HEK293 (cell line): ENCODE measurements around the gene DCDC1.

Experiments used
- CTCF ChIA-PET: fragments of 350-600 bp; formaldehyde crosslinking; extraction: SDS; loops from one replicate; lab custom pipeline; 2021; ENCODE audit warnings: antibody characterized with exemption; lab: Yijun Ruan, JAX
- POLR2A ChIA-PET: fragments of 300-600 bp; formaldehyde crosslinking; extraction: SDS; loops from one replicate; lab custom pipeline; 2020; ENCODE audit warnings: antibody characterized with exemption, inconsistent platforms; lab: Yijun Ruan, JAX
- H3K27ac ChIP-seq: fragments of 200-500 bp; sonication (Bioruptor generic); 2 replicates; pipeline ENCODE4 v1.5.1; 2014; ENCODE audit warnings: low read depth, low read length, control low read depth, inconsistent platforms; ENCODE audit errors: extremely low read depth
- H3K36me3 ChIP-seq, 2 experiments: fragments of 200-500 bp in 1 of 2; sonication (Bioruptor generic) in 1 of 2; 1 replicate in 1 of 2; 2 replicates in 1 of 2; pipeline ENCODE4 v1.5.1; 2014 to 2017; ENCODE audit warnings: inconsistent platforms in 2 of 2, low read length in 2 of 2; ENCODE audit not compliant: control insufficient read depth in 2 of 2, insufficient read depth in 1 of 2
- H3K4me1 ChIP-seq: fragments of 200-500 bp; sonication (Bioruptor generic); 2 replicates; pipeline ENCODE4 v1.5.1; 2014; ENCODE audit warnings: mild to moderate bottlenecking, low read length, inconsistent platforms; ENCODE audit not compliant: control insufficient read depth, insufficient read depth
- H3K4me3 ChIP-seq: 2 replicates; pipeline ENCODE4 v1.5.1; 2011; ENCODE audit warnings: low read depth, mild to moderate bottlenecking, control low read depth, low read length, moderate library complexity
- H3K9me3 ChIP-seq: fragments of 200-500 bp; sonication (Bioruptor generic); 2 replicates; pipeline ENCODE4 v1.5.1; 2014; ENCODE audit warnings: low read depth, low read length, inconsistent platforms; ENCODE audit not compliant: control insufficient read depth, insufficient read depth
- ATF2 ChIP-seq: fragments of 450-650 bp; formaldehyde crosslinking; IDR thresholded peaks from 2 replicates; pipeline ENCODE4 v1.5.1; 2016; ENCODE audit warnings: missing biosample characterization, missing genetic modification characterization, low read depth
- ELK4 ChIP-seq: IDR thresholded peaks from 2 replicates; pipeline ENCODE4 v1.6.1; 2011; ENCODE audit warnings: mild to moderate bottlenecking, low read depth, low read length, borderline replicate concordance
- HOXA7 ChIP-seq: sonication (generic); formaldehyde crosslinking; IDR thresholded peaks from 2 replicates; pipeline ENCODE4 v1.8.1; 2022; ENCODE audit warnings: missing genetic modification reagents, borderline replicate concordance
- IKZF3 ChIP-seq: fragments of 450-650 bp; IDR thresholded peaks from 2 replicates; pipeline ENCODE4 v1.5.0; 2018; ENCODE audit warnings: missing biosample characterization, mild to moderate bottlenecking, missing genetic modification characterization, moderate library complexity
- KLF1 ChIP-seq: fragments of 450-650 bp; formaldehyde crosslinking; IDR thresholded peaks from 2 replicates; pipeline ENCODE4 v1.5.1; 2016; ENCODE audit warnings: missing biosample characterization, missing genetic modification characterization
- SCRT1 ChIP-seq: fragments of 450-650 bp; formaldehyde crosslinking; IDR thresholded peaks from 2 replicates; pipeline ENCODE4 v1.5.1; 2016; ENCODE audit warnings: missing biosample characterization, missing genetic modification characterization, borderline replicate concordance
- SP7 ChIP-seq: fragments of 450-650 bp; formaldehyde crosslinking; IDR thresholded peaks from 2 replicates; pipeline ENCODE4 v1.5.1; 2016; ENCODE audit warnings: missing biosample characterization, missing genetic modification characterization
- TRIM28 ChIP-seq: IDR thresholded peaks from 2 replicates; pipeline ENCODE4 v1.6.1; 2011; ENCODE audit warnings: low read length, control low read depth, borderline replicate concordance
- ZBTB17 ChIP-seq: fragments of 450-650 bp; formaldehyde crosslinking; IDR thresholded peaks from 2 replicates; pipeline ENCODE4 v1.5.1; 2016; ENCODE audit warnings: missing biosample characterization, missing genetic modification characterization
- ZBTB48 ChIP-seq: fragments of 450-650 bp; formaldehyde crosslinking; IDR thresholded peaks from 2 replicates; pipeline ENCODE4 v1.5.1; 2016; ENCODE audit warnings: missing biosample characterization, missing genetic modification characterization
- ZNF221 ChIP-seq: fragments of 450-650 bp; formaldehyde crosslinking; IDR thresholded peaks from 2 replicates; pipeline ENCODE4 v1.5.1; 2017; ENCODE audit warnings: missing biosample characterization, missing genetic modification characterization, borderline replicate concordance
- ZNF239 ChIP-seq: fragments of 450-650 bp; formaldehyde crosslinking; IDR thresholded peaks from 2 replicates; pipeline ENCODE4 v1.5.1; 2016; ENCODE audit warnings: missing biosample characterization, missing genetic modification characterization
- ZNF324 ChIP-seq: fragments of 450-650 bp; formaldehyde crosslinking; IDR thresholded peaks from 2 replicates; pipeline ENCODE4 v1.5.1; 2016; ENCODE audit warnings: missing biosample characterization, missing genetic modification characterization
- ZNF394 ChIP-seq: fragments of 450-650 bp; formaldehyde crosslinking; IDR thresholded peaks from 2 replicates; pipeline ENCODE4 v1.5.1; 2016; ENCODE audit warnings: missing biosample characterization, missing genetic modification characterization, mild to moderate bottlenecking, moderate library complexity, borderline replicate concordance
- ZNF510 ChIP-seq: fragments of 450-650 bp; formaldehyde crosslinking; IDR thresholded peaks from 2 replicates; pipeline ENCODE4 v1.5.1; 2018; ENCODE audit warnings: mild to moderate bottlenecking, missing genetic modification characterization, missing biosample characterization; ENCODE audit not compliant: insufficient replicate concordance
- ZNF600 ChIP-seq: fragments of 450-650 bp; formaldehyde crosslinking; IDR thresholded peaks from 2 replicates; pipeline ENCODE4 v1.5.1; 2016; ENCODE audit warnings: missing biosample characterization, missing genetic modification characterization
- ZNF645 ChIP-seq: fragments of 450-650 bp; formaldehyde crosslinking; IDR thresholded peaks from 2 replicates; pipeline ENCODE4; 2016; ENCODE audit warnings: missing biosample characterization, missing genetic modification characterization
- ZNF654 ChIP-seq: fragments of 450-650 bp; formaldehyde crosslinking; IDR thresholded peaks from 2 replicates; pipeline ENCODE4 v1.5.1; 2016; ENCODE audit warnings: low read depth, missing biosample characterization, missing genetic modification characterization
- ZNF791 ChIP-seq: fragments of 450-650 bp; formaldehyde crosslinking; IDR thresholded peaks from 2 replicates; pipeline ENCODE4 v1.5.1; 2016; ENCODE audit warnings: missing biosample characterization, missing genetic modification characterization
- ZSCAN4 ChIP-seq: fragments of 450-650 bp; formaldehyde crosslinking; IDR thresholded peaks from 2 replicates; pipeline ENCODE4 v1.5.1; 2017; ENCODE audit warnings: missing biosample characterization, missing genetic modification characterization

Gene DCDC1

GRCh38 chr11:31214372-31214771 is 155.2 kb downstream of the DCDC1 start:
- no peaks in the 10 kb centered on the region for H3K36me3 ChIP-seq
- no peak overlapping the region for H3K27ac ChIP-seq
- CTCF ChIA-PET, result no interaction called here
- no peak overlapping the region for H3K4me3 ChIP-seq
- POLR2A ChIA-PET, result no interaction called here
- no peaks in the 10 kb centered on the region for H3K9me3 ChIP-seq
- H3K4me1 ChIP-seq, result no peaks in the 10 kb centered on the region
- no peak for TF ChIP-seq ZNF791 (tag by site-specific recombination)

GRCh38 chr11:31199378-31199777 is 170.2 kb downstream of the DCDC1 start:
- Histone ChIP-seq H3K4me1 (no peaks in the 10 kb centered on the region), H3K4me3 (no peak overlapping the region), H3K36me3 (no peaks in the 10 kb centered on the region), H3K9me3 (no peaks in the 10 kb centered on the region), H3K27ac (no peak overlapping the region)
- ChIA-PET POLR2A (no interaction called here), CTCF (interaction anchor here (0.8 to 1.4 kb wide), 3 partner anchors 36 to 94 kb away, joined by 3 read pairs; no protein-coding TSS in a partner anchor)
- TF ChIP-seq ZBTB48 (tag by site-specific recombination) (no peak), HOXA7 (CRISPR knock-in tag) (no peak)

- TF ChIP-seq TRIM28 (no peak), ZNF600 (tag by site-specific recombination) (no peak), ZNF239 (tag by site-specific recombination) (no peak), ZNF324 (tag by site-specific recombination) (no peak), SCRT1 (tag by site-specific recombination) (no peak), ZBTB17 (tag by site-specific recombination) (no peak), ZNF510 (tag by site-specific recombination) (no peak)
- CTCF ChIA-PET, result no interaction called here
Observed at GRCh38 chr11:31173926-31174680, 195.4 kb downstream of the DCDC1 start.

GRCh38 chr11:31160504-31161422 is 208.8 kb downstream of the DCDC1 start:
- Histone ChIP-seq H3K36me3 (no peaks in the 10 kb centered on the region), H3K27ac (no peak overlapping the region), H3K9me3 (no peaks in the 10 kb centered on the region), H3K4me3 (no peak overlapping the region), H3K4me1 (no peaks in the 10 kb centered on the region)
- POLR2A ChIA-PET, result no interaction called here
- CTCF ChIA-PET, result interaction anchor here (0.6 to 1.1 kb wide), 3 partner anchors 13 to 175 kb away, joined by 3 to 5 read pairs (median 3); no protein-coding TSS in a partner anchor
- TF ChIP-seq ZNF654 (no peak), ZSCAN4 (tag by site-specific recombination) (no peak), SP7 (tag by site-specific recombination) (no peak), ZNF221 (tag by site-specific recombination) (no peak), ELK4 (no peak), ZNF645 (tag by site-specific recombination) (no peak), ZNF394 (tag by site-specific recombination) (no peak), KLF1 (tag by site-specific recombination) (no peak), ATF2 (tag by site-specific recombination) (no peak), IKZF3 (tag by site-specific recombination) (no peak)

More at GRCh38 chr11:31173926-31174680, 195.4 kb downstream of the DCDC1 start:
- Histone ChIP-seq H3K36me3 (no peaks in the 10 kb centered on the region), H3K9me3 (no peaks in the 10 kb centered on the region), H3K4me3 (no peak overlapping the region), H3K27ac (no peak overlapping the region), H3K4me1 (no peaks in the 10 kb centered on the region)
- POLR2A ChIA-PET, result no interaction called here
